T-helper 1 cell (primary cell): ENCODE results near the gene SIVA1.
A peak's percentile ranks its signal among the peaks of the same experiment; 100 is the strongest.

Experiments
- DNase-seq, 5 donors: peaks; one replicate each; pipeline ENCODE4 v3.0.0-alpha.2; 2012 to 2020

Gene SIVA1

DNA sequence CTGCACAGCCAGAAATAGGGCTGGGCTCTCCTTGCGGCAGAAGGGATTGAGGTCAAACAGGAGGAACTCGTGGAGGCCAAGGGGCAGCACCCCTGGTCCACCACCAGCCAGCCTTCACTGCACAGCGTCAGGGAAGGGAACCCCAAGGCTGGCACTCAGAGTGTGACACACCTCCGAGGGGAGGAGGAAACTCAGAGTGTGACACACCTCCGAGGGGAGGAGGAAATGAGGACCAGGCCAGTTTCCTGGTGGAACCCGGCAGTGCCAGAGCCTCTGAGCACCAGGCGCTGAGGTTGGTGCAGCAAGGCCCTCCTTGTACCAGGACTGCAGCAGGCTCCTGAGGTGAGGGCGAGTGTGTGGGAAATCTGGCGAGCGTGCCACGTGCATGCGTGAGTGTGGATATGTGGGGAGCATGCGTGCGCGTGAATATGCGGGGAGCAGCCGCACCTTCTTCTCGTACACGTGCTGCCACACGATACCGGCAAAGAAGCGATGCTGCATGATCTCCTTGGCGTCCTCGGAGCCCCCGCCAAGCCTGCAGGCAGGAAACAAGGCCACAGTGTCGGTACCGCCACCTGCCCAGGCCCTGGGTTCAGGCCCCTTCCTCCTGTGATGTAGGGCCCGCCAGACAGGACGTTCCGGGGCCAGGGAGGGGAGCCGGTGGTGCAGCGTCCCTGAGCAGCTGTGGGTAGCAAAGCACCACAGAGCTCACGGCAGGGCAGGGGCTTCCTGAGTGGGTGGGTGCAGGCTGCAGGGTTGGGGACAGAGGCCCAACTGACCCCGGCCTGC is 19.2 kb downstream of the SIVA1 start:
- DNase-seq, result peak in 1 of 5 donors; percentile 1

DNA sequence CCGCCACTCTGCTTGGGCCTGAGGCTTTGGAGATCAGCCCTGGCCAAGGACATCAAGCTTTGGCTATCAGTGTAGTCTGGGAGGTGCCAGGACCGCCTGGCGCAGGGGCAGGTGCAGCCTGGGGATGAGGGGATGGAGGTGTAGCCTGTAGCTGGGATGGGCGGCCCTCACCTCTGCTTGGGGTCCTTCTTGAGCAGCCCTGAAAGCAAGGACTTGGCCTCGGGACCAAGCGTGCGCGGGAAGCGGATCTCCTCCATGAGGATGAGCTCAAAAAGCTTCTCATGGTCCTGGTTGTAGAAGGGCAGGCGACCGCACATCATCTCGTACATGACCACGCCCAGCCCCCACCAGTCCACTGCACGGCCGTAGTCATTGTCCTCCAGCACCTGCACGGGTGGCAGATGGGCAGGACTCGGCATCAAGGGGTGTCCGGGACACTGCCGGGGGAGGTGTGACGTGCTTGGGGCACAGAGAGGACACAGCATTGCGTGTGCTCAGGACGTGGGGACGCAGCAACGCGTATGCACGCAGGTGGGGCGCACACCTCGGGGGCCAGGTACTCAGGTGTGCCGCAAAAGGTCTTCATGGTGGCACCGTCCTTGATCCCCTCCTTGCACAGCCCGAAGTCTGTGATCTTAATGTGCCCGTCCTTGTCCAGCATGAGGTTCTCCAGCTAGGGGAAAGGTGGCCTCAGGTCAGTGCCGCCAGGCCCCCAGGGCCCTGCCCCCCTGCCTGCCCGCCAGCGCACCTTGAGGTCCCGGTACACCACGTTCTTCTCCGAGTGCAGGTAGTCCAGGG is 20.0 kb downstream of the SIVA1 start:
- DNase-seq, result peak in 1 of 5 donors; percentile 0

DNA sequence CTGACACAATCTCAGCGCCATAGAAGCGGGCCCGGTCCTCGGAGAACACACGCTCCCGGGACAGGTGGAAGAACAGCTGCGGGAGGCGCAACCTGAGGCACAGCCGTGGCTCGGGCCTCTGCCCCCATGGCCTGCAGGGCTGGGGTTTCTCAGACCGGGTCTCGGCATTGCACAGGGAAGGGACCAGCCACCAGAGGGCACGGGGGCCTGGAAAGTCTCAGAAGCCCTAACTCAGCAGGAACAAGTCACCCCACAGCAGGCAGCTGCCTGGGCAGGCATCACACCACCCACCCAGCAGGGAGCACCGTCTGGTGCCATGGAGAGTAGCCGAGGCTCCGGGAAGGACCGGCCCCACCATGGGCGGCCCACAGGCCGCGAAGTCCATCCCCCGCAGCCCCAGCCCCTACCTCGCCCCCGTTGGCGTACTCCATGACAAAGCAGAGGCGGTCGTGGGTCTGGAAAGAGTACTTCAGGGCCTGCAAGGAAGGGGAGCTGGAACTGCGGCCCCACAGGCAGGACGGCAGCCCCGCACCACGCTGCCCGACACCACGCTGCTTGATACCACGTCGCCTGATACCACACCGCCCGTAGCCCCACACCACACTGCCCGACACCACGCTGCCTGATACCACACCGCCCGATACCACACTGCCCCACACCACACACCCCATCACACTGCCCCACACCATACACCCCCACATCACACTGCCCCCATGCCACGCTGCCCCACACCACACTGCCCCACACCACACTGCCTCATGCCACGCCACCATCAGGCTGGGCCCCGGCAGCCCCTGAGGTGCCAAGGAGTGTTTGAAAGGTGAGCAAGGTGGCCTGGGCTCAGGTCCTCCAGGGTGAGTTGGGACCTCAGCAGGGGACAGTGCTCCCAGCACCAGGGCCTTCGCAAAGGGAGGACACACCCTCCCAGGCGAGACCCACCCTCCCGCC is 20.8 kb downstream of the SIVA1 start:
- no peak for DNase-seq

DNA sequence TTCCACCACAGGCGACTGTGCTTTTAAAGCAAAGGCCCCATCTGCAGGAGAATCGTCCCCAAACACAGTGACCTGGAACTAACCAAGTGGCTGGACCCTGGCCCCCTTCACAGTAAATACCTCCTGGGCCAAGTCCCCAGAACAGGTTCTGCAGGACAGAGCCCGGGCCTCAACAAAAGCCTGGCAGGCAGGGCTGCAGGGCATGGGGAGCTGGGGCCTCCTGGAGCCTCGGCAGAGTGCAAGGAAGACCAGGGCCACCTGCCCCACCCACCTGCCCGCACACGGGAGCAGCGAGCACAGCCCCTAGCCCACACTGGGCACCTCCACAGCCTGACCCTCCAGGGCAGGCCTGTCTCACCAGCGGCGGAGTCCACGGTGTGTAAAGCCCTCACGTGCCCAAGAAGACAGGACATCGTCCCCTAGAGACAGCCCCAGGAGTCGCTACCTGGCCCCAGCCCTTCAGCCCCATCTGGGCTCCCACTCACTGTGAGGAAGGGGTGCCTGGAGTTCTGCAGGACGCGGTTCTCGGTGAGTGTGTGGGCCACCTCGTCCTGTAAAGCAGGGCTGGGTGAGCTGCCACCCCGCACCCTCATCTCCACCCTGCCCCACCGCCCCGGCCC is 21.6 kb downstream of the SIVA1 start:
- DNase-seq, result no peak

DNA sequence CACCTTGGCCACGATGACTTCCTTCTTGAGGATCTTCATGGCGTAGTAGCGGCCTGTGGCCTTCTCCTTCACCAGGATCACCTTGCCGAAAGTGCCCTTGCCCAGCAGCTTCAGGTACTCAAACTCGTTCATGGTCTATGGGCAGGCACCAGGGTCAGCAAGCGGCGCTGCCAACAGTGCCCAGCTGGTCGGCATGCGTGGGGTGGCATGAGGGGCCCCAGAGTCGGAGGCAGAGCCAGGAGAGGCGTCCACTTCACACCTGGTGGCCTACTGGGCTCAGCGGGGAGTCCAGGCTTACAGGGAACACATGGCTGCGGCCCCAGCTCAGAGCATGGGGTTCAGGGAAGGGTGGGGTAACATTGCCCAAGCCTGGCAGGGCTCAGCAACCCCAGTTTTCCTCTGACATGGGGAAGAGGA is 22.1 kb downstream of the SIVA1 start:
- no peak for DNase-seq

DNA sequence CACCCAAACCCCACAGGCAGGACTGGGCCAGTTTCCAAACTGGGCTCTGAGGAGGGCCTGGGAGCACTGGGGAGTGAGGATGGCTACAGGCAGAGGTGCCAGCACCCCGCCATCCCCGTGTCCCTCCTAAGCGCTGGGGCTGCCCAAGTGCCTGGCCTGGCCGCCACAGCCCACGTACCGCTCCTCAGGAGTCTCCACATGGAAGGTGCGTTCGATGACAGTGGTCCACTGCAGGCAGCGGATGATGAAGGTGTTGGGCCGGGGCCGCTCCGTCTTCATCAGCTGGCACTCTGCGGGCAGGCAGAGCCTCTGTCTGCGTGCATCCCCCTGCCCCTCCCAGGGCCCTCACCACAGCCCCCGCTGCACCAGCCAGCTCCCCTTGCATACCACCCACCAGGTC is 23.5 kb downstream of the SIVA1 start:
- no peak for DNase-seq

DNA sequence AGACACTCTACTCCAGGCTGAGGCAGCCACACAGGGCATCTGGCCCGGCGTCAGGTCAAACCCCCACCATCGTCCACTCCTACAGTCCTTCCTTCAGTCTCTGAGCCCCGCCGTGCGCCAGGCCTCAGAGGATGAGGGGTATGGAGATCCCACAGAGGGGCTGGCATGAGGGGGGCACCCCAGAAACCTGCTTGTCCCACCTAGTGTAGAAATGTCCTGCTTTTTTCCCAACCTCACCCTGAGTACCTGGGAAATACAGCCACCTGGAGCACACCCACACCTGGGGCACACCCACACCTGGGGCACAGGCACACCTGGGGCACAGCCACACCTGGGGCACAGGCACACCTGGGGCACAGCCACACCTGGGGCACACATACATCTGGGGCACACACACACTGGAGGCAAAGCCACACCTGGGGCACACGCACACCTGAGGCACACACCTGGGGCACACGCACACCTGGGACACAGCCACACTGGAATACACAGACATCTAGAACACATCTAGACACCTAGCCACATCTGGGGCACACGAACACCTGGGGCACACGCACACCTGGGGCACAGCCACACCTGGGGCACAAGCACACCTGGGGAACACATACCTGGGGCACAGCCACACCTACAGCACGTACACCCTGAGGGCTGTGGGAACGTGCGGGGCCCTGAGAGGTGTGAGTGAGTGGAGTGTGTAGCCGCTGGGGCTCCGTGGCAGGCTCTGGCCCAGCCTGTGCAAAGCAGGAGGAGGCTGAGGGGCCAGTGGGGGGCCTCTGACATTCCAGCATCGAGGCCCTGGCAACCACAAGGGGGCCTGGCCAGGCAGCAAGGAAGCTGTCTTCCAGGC is 24.2 kb downstream of the SIVA1 start:
- no peak for DNase-seq

DNA sequence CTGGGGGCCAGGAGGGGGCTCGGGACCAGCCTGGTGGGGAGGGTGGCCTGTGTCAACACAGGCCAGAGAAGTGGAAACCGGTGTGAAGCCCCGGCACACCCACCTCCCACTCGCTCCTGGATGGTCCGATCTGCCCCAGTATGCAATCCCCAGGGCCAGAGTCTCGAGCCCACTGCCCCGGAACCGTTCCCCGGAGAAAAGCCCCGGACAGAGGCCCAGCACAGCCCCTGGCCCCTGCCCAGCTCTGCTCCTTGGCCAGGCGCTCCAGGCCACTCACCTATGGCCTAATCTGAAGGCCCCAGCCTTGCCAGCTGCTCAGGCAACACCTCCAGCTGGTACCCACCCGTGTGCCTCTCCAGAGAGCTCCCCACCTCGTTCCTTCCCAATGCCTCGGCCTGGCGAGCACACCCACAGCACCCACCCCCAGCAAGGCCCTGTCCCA is 24.9 kb downstream of the SIVA1 start:
- DNase-seq, result no peak

DNA sequence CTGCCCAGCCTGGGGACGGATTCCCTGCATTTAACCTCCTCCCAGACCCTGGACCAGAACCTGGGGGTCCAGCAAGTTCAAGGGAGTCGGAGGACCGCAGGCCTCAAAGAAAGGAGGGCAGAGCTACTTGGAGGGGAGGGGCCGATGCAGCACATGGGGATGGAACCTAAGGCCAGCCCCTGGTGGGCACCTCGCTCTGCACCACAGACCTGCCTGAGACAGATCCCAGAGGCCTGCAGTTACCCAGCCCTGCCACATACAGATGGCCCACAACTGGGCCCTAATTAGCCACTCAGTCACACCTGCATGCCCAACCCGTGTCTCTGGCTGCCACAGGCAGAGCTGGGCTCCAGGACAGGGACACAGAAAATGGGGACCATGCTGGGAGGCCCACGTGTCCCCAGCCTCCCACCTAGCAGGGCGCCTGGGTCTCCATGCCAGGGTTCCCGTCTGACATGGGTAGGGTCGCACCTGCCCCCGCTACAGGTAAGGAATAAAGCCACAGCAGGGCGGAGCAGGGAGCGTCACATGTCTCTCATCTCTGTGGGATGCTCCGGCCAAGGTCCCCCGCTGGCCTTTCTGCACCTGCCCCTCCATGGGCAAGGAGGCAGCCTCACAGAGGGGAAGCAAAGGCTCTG is 25.9 kb downstream of the SIVA1 start:
- DNase-seq, result no peak

DNA sequence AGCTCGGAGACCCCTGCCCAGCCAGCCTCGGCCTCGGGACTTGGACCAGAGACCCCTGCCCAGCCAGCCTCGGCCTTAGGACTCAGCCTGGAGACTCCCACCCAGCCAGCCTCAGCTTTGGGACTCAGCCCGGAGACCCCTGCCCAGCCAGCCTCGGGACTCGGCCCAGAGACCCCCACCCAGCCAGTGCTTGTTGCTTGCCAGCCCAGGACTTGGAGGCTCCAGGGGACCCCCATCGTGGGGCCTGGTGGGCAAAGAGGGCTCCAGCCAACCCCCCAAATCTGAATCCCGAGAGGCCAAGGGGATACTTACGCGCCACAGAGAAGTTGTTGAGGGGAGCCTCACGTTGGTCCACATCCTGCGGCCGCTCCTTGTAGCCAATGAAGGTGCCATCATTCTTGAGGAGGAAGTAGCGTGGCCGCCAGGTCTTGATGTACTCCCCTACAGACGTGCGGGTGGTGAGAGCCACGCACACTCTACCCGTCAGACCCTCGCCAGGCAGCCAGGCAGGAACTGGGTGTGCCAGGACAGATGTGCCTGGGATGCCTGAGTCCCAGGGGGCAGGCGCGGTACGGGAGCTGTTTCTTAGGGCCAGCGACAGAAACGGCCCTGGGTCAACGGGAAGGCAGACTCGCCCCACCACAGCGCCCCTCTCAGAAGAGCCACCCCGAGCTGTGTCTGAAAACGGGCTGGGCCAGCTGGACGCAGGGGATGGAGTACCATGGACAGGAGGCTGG is 27.0 kb downstream of the SIVA1 start:
- DNase-seq, result no peak

DNA sequence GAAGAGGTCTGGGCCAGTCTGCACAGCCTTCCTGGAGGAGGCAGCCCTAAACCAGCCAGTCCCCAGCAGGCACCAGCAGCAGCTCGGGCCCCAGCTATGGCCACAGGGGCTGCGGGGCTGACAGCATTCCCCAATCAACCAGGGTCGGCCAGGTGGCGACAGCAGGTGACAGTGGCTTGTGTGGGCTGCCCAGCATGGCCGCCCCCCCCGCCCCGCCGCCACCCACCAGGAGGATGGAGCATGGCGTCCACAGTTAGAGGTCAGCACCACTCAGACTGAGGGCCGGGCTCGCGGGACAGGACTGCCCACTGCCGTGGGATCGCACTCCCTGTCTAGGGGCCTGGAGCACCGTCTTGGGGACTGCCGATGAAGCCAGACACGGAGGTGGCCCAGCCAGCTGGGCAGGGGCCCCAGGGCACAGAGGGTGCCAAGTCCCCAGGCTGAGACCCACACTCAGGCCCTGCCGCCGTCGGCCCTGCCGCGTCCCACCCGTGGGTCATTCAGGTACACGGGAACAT is 27.6 kb downstream of the SIVA1 start:
- DNase-seq, result no peak

DNA sequence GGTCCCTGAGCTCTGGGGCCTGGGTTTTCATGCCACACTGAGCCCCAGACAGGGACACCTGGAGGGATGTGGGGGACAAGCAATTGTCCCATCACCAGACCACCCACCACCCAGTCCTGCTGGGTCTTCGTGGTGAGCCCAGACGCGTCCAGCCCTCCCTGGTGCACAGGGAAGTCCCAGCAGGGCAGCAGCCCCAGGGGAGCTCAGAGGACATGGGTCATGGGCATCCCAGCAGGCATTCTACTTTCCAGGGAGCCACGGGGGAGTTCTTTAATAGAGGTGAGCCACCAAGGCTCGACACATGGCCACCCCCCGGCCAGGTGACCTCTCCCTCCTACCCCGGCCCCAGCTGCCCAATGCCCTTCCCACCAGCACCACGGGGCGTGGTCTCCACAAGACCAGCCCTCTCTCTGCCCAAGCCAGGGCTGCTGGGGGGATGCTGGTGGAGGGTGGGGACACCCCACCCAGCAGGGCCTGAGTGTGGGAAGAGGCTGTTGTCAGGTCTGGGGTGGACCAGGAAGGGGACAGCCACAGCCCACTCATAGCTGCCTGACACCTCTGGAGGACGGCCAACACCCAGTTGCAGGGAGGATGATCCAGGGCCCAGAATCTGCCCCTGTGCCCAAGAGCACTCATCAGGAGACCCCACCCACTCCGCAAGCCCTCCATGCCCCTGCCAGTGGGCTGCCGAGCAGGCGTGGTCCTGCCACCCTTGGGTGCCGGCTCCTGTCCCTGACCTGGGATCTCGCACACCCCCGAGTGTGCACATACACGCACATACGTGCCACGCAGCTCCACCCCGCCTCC is 28.5 kb downstream of the SIVA1 start:
- DNase-seq, result no peak

DNA sequence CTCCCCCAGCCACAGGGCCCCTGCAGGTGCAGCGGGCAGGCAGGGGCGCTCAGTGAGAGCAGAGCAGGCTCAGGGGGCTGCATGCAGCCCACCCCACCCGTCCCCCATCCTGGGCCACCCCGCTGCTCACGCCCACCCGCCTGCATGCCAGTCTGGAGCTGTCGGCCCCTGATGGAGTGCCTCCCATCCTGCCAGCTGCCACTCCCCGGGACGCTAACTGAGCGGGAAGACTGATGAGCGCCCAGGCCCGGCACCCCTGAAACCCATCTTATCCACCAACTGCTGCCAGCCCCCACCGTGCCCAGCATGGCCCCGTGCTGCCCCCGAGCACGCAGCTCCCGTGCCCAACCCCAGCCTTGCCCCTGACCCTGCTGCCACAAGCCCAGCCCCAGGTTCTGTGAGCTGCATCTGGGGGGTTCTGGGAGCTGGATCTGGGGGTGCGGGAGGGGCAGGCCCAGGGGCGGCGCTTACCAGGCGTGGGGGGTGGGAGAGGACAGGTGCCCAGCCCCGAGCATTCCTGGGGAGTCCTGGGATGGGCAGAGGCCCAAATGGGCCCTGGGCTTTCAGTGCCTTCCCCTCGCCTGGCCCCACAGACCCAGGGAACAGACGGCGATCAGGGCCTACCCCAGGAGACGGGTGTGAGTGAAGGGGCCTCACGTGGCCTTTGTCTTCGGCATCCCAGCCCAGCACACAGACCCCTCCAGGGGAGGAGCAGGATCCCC is 29.3 kb downstream of the SIVA1 start:
- DNase-seq, result no peak

DNA sequence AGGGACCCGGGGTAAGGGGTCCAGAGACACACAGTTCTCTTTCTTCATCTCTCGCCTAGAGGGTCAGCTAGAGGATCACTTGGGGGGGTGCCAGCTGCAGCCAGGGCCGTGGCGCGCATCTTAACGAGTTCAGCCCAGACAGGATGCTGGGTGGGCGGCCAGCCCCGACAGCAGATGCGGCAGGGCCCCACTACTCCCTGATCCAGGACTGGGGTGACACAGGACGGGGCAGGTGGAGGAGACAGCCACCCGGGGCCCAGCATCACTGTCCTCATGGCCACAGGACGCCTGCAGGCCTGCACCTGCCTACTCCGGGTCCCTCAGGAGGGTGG is 29.8 kb downstream of the SIVA1 start:
- no peak for DNase-seq

DNA sequence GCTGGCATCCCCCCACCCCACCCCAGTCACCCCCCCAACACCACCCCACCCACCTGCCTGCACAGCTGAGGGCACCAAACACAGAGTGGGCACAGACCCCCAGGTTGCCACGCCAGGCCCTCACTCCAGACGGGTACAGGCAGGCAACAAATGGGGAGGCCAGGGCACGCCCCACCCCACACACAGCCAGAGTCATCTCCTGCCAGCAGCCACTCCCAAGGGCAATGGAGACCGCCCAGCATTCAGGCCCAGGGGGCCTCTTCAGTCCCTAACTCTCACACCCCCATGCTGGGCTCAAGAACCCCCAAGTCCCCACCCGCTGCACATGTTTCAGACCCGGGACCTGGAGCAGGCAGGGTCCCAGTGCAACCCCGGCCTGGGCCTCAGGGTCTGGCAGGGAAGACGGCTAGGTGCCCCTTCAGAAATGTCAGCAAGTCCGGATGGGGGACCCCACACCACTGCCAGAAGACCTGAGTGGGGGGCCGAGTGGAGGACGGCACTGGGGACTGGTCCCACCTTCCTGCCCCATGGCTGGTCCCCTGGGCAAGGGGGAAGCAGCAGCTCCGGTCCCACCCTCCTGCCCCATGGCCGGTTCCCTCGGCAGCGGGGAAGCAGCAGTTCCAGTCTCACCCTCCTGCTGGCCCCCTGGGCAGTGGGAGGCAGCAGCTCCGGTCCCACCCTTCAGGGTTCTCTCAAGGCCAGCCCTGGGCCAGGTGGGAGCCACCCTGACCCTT is 30.7 kb downstream of the SIVA1 start:
- DNase-seq, result no peak

DNA sequence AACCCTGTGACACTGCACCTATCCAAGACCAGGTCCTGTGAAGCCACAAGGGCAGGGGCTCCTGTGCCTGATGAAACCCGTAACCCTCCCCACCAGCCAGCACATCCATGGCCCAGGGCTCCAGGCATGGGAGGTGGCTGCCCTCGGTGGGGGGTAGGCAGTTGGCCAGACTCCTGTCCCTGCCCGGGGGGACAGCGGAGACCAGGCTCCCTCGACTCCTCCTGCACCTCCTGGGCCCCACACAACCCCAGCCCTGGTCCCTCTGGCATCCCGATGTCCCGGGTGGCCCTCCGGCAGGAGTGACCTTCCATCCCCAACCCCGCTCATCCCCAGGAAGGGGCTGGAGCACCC is 31.2 kb downstream of the SIVA1 start:
- no peak for DNase-seq

DNA sequence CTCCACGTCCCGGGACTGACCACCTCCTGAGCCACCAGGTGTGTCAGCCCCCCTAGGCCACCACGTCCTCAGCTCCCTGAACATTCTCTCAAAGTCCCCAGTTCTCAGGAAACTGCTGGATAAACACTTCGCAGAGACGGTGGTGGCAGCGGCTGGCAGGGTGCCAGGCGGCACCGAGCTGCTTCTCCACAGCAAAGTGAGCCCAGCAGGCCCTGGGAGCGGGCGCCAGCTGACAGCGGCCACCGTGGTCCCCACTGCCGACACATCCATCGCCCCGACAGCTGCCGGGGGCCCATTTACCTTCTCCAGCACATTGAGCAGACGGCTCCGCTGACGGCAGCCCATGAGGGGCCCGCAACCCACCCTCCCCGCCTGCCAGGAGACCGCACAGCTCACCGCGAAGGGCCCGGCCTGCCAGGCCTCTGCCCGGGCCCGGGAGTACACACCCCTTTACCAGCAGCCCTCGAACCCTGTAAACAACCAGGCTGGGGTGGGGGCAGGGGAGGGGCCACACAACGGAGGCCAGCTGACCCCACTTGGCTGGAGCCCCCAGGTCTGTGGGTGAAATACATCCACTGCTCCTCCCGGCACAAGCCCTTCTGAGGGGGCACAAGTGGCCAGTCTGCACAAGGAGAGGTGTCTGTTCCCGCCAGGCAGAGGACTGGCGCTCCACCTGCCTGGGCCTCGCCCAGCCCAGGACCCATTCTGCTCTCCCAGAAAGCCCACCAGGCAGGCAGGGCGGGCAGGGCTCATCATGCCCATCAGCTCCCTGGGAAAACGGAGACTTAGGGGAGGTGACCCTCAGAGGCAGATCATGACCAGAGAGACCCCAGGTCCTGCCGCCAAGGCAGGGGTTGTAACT is 32.1 kb downstream of the SIVA1 start:
- DNase-seq, result no peak
